Vagina (tissue), 2 donors: ENCODE data around the gene SH2D1B.
"Not testable (repeated sequence)": the region's sequence is repeated elsewhere in the genome, so short reads cannot be mapped to it uniquely, and the experiment has no call there.

ENCODE experiments used
- POLR2A ChIP-seq, 2 donors: fragments of 450-650 bp; IDR thresholded peaks; one replicate each; pipeline ENCODE4 v1.6.1; 2017; ENCODE audit warnings: antibody characterized with exemption in 2 of 2, mild to moderate bottlenecking in 2 of 2, moderate library complexity in 2 of 2
- POLR2AphosphoS5 ChIP-seq, 2 donors: sonication (generic); formaldehyde crosslinking; IDR thresholded peaks; one replicate each; pipeline ENCODE4 v1.9.0; 2017; ENCODE audit warnings: antibody characterized with exemption in 2 of 2, mild to moderate bottlenecking in 2 of 2, low read depth in 1 of 2; ENCODE audit not compliant: insufficient read depth in 1 of 2

DNA sequence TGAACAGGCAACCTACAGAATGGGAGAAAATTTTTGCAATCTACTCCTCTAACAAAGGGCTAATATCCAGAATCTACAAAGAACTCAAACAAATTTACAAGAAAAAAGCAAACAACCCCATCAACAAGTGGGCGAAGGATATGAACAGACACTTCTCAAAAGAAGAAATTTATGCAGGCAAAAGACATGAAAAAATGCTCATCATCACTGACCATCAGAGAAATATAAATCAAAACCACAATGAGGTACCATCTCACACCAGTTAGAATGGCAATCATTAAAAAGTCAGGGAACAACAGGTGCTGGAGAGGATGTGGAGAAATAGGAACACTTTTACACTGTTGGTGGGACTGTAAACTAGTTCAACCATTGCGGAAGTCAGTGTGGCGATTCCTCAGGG lies 42.4 kb upstream of the SH2D1B start:
- TF ChIP-seq POLR2A (IDR thresholded peaks at IDR 0.05); POLR2AphosphoS5 (IDR thresholded peaks at IDR 0.05; ENCODE audit: insufficient read depth in 1 of 2, low read depth in 1 of 2): not testable (repeated sequence)
